ENCODE results near the gene TAS1R1. TPM values are rescaled to one million over a fixed set of nuclear protein-coding genes. Genes with fewer than 3 reads are reported as not detected.
"Not testable (repeated sequence)": the region's sequence is repeated elsewhere in the genome, so short reads cannot be mapped to it uniquely, and the experiment has no call there.

TAS1R1 gene
- total RNA-seq, 3 donors from 2014 or later (not counting 1 experiment from before 2014, with no cell fraction given): not detected

- H3K27me3 Mint-ChIP-seq (ENCODE audit: low read depth in 2 of 2): no peaks in the 10 kb centered on the region
- Histone ChIP-seq H3K9me3 (ENCODE audit: control insufficient read depth, insufficient read depth, low read length) (no peaks in the 10 kb centered on the region), H3K4me3 (ENCODE audit: low read length) (no peak overlapping the region), H3K4me1 (ENCODE audit: control insufficient read depth, insufficient read depth, low read length) (peaks cover 43% of the 10 kb centered on the region), H3K36me3 (ENCODE audit: control insufficient read depth, insufficient read depth, low read length) (peaks cover 42% of the 10 kb centered on the region), H3K27me3 (ENCODE audit: control insufficient read depth, insufficient read depth, low read length) (no peaks in the 10 kb centered on the region), H3K27ac (ENCODE audit: low read length) (no peak overlapping the region)
- H3K27ac Mint-ChIP-seq: no peak overlapping the region
- 95% methylated on average over 6 of the region's 6 CpGs for WGBS (ENCODE audit: insufficient coverage)
- intact Hi-C loops (cut with micrococcal nuclease): no loop called here
- H3K4me1 Mint-ChIP-seq: peaks cover 38 to 47% of the 10 kb centered on the region in 2 donors
- H3K9me3 Mint-ChIP-seq: no peaks in the 10 kb centered on the region
- H3K36me3 Mint-ChIP-seq: no peaks in the 10 kb centered on the region
- ATAC-seq: no peak
- no peak overlapping the region for H3K4me3 Mint-ChIP-seq
- TF ChIP-seq, protein P1, sequence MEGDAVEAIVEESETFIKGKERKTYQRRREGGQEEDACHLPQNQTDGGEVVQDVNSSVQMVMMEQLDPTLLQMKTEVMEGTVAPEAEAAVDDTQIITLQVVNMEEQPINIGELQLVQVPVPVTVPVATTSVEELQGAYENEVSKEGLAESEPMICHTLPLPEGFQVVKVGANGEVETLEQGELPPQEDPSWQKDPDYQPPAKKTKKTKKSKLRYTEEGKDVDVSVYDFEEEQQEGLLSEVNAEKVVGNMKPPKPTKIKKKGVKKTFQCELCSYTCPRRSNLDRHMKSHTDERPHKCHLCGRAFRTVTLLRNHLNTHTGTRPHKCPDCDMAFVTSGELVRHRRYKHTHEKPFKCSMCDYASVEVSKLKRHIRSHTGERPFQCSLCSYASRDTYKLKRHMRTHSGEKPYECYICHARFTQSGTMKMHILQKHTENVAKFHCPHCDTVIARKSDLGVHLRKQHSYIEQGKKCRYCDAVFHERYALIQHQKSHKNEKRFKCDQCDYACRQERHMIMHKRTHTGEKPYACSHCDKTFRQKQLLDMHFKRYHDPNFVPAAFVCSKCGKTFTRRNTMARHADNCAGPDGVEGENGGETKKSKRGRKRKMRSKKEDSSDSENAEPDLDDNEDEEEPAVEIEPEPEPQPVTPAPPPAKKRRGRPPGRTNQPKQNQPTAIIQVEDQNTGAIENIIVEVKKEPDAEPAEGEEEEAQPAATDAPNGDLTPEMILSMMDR (IDR thresholded peaks at IDR 0.05): no peak
- no peak for DNase-seq
These were observed 42.6 kb downstream of the TAS1R1 start for GRCh38 chr1:6597777-6598131.

DNA sequence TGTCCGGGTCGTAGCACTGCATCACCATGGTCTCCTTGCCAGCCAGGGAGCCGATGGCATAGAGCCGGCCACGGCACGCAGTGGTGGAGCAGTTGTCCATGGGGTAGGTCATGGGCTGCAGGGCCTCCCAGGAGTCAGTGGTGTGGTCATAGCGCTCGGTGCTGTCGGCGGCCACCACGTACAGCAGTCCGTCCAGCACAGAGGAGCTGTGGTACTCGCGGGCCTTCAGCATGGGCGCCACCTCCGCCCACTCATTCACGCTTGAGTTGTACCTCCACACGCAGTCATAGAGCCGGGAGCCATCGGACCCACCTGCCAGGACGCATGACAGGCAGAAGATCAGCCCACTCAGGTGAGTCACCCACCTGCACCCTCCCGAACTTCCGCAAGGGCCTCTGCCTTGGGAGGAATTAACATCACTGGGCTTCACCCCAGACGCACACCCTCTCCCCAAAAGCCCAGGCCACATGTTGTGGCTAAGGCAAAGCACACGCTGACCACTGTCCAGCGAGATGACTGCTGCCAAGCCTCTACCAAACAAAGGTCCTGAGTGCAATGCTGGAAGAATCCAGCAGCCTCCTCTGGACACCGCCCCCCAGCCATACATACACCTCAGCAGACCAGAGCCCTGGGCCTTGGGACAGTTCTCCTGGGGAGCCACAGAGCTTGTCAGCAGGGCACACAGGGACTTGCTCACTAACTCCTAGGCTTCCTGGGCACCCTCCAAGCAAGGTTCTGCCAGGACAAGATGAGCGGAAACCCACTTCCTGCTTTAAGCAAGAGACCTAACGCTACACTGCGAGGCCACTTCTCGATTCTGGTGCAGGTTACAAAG, 44.3 kb downstream of the TAS1R1 start:
- Histone ChIP-seq H3K36me3 (ENCODE audit: control insufficient read depth, insufficient read depth, low read length) (peaks cover 30% of the 10 kb centered on the region), H3K4me3 (ENCODE audit: low read length) (peak overlapping the region; percentile 15), H3K27me3 (ENCODE audit: control insufficient read depth, insufficient read depth, low read length) (no peaks in the 10 kb centered on the region), H3K27ac (ENCODE audit: low read length) (peak overlapping the region; percentile 54), H3K9me3 (ENCODE audit: control insufficient read depth, insufficient read depth, low read length) (no peaks in the 10 kb centered on the region), H3K4me1 (ENCODE audit: control insufficient read depth, insufficient read depth, low read length) (peaks cover 54% of the 10 kb centered on the region)
- Mint-ChIP-seq H3K4me3 (peak overlapping the region; percentile 98), H3K27me3 (ENCODE audit: low read depth in 2 of 2) (no peaks in the 10 kb centered on the region), H3K36me3 (no peaks in the 10 kb centered on the region), H3K9me3 (no peaks in the 10 kb centered on the region), H3K4me1 (peaks cover 50 to 55% of the 10 kb centered on the region in 2 donors), H3K27ac (peak overlapping the region; percentile 93 to 99)
- WGBS (ENCODE audit: insufficient coverage): 49% methylated on average over 31 of the region's 31 CpGs
- no peak for ATAC-seq
- peak in 1 of 2 donors; percentile 77 for DNase-seq
- TF ChIP-seq, protein P1 (IDR thresholded peaks at IDR 0.05): no peak
- intact Hi-C loops (cut with micrococcal nuclease): no loop called here

DNA sequence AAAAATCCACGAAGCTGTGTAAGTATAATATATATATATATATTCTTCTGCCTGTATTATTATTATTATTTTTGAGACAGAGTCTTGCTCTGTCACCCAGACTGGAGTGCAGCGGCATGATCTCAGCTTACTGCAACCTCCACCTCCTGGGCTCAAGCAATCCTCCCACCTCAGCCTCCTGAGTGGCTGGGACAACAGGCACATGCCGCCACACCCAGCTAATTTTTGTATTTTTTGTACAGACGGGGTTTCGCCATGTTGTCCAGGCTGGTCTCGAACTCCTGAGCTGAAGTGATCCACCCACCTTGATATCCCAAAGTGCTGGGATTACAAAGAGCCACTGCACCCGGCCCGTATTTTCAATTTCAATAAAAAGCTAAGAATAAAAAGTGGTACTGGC, 44.9 kb downstream of the TAS1R1 start:
- not testable (repeated sequence) for H3K36me3 Mint-ChIP-seq; H3K27me3 Mint-ChIP-seq (ENCODE audit: low read depth in 2 of 2); DNase-seq; H3K9me3 ChIP-seq (ENCODE audit: control insufficient read depth, insufficient read depth, low read length); ATAC-seq; H3K9me3 Mint-ChIP-seq; H3K27me3 ChIP-seq (ENCODE audit: control insufficient read depth, insufficient read depth, low read length)
- Histone ChIP-seq H3K4me1 (ENCODE audit: control insufficient read depth, insufficient read depth, low read length) (peaks cover 54% of the 10 kb centered on the region), H3K4me3 (ENCODE audit: low read length) (peak overlapping the region; percentile 82), H3K27ac (ENCODE audit: low read length) (peak overlapping the region; percentile 65), H3K36me3 (ENCODE audit: control insufficient read depth, insufficient read depth, low read length) (peaks cover 26% of the 10 kb centered on the region)
- WGBS (ENCODE audit: insufficient coverage): 20% methylated on average over 7 of the region's 8 CpGs
- peaks cover 50 to 52% of the 10 kb centered on the region in 2 donors for H3K4me1 Mint-ChIP-seq
- H3K27ac Mint-ChIP-seq: peak overlapping the region; percentile 93 to 99
- intact Hi-C loops (cut with micrococcal nuclease): loop anchor here (5.0 kb wide), 2 partner anchors 187 to 573 kb away; partner anchors contain the start of gene CAMTA1
- peak overlapping the region; percentile 98 for H3K4me3 Mint-ChIP-seq

DNA sequence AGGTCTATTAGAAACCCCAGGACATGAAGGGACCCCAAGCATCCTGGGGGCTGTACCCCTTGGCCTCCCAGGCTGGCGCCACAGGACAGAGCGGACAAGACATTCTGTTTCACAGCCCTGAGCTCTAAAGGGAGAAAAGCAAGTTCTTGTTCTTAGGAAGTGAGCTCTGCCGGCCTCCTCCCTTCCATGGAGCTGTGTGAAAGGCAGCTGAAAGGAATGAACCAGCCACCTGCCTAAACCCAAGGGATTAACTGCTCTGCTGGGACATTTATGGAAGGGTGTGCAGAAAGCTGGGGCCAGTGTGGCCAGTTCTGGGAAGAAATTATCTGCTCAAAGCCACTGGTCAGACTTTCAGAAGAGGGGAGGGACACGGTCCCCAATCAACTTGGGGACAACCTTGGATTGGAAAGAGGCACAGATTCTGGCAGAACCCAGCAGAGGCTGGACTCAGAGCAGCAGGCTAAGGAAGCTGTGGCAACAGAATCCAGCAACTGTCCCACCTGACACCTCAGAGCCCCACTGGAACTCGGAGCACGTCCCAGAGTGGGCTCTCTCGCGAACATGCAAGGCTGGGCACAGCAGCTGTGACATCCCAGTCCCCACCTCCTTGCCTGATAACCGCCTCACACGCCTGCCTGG, 45.4 kb downstream of the TAS1R1 start:
- Histone ChIP-seq H3K36me3 (ENCODE audit: control insufficient read depth, insufficient read depth, low read length) (peaks cover 22% of the 10 kb centered on the region), H3K27ac (ENCODE audit: low read length) (peak overlapping the region; percentile 65), H3K4me1 (ENCODE audit: control insufficient read depth, insufficient read depth, low read length) (peaks cover 54% of the 10 kb centered on the region), H3K27me3 (ENCODE audit: control insufficient read depth, insufficient read depth, low read length) (no peaks in the 10 kb centered on the region), H3K9me3 (ENCODE audit: control insufficient read depth, insufficient read depth, low read length) (no peaks in the 10 kb centered on the region), H3K4me3 (ENCODE audit: low read length) (peak overlapping the region; percentile 82)
- Mint-ChIP-seq H3K9me3 (no peaks in the 10 kb centered on the region), H3K4me1 (peaks cover 49 to 50% of the 10 kb centered on the region in 2 donors), H3K27me3 (ENCODE audit: low read depth in 2 of 2) (no peaks in the 10 kb centered on the region), H3K27ac (peak overlapping the region; percentile 93 to 99), H3K4me3 (peak overlapping the region; percentile 98), H3K36me3 (no peaks in the 10 kb centered on the region)
- WGBS (ENCODE audit: insufficient coverage): 18% methylated on average over 10 of the region's 10 CpGs
- TF ChIP-seq, protein P1 (IDR thresholded peaks at IDR 0.05): no peak
- DNase-seq (no peak), ATAC-seq (peak in 1 of 3 donors; percentile 1)
- intact Hi-C loops (cut with micrococcal nuclease): loop anchor here (1.0 to 5.0 kb wide), 3 partner anchors 21 to 573 kb away; partner anchors contain the start of genes CAMTA1 and ZBTB48
